Smooth muscle cell (in vitro differentiated cells): Measurements from ENCODE around the gene TMEM19. TPM values are rescaled to one million over a fixed set of nuclear protein-coding genes. Genes with fewer than 3 reads are reported as not detected.

Source experiments
- DNase-seq: peaks from one replicate; lab custom pipeline; 2025; ENCODE audit not compliant: unreplicated experiment; lab: John Stamatoyannopoulos, UW
- H2AFZ ChIP-seq: fragments of 200-600 bp; sonication (generic); 2 replicates; pipeline ENCODE4 v1.6.0; 2016; ENCODE audit warnings: antibody characterized with exemption, low read depth, mild to moderate bottlenecking
- H3F3A ChIP-seq: fragments of 200-600 bp; sonication (generic); 2 replicates; pipeline ENCODE4 v1.6.0; 2017; ENCODE audit warnings: antibody characterized with exemption, low read depth
- H3K27ac ChIP-seq: fragments of 200-600 bp; sonication (generic); 2 replicates; pipeline ENCODE4 v1.5.1; 2016; ENCODE audit warnings: low read depth, mild to moderate bottlenecking
- H3K27me3 ChIP-seq: fragments of 200-600 bp; sonication (generic); 2 replicates; pipeline ENCODE4 v1.6.1; 2016; ENCODE audit warnings: low read depth, mild to moderate bottlenecking
- H3K36me3 ChIP-seq: fragments of 200-600 bp; sonication (generic); 2 replicates; pipeline ENCODE4 v1.5.1; 2016; ENCODE audit warnings: low read depth
- H3K4me1 ChIP-seq: fragments of 200-600 bp; sonication (generic); 2 replicates; pipeline ENCODE4 v1.5.1; 2016; ENCODE audit warnings: low read depth
- H3K4me2 ChIP-seq: fragments of 200-600 bp; sonication (generic); 2 replicates; pipeline ENCODE4 v1.6.0; 2016; ENCODE audit warnings: mild to moderate bottlenecking
- H3K4me3 ChIP-seq: fragments of 200-600 bp; sonication (generic); 2 replicates; pipeline ENCODE4 v1.5.1; 2016; ENCODE audit warnings: mild to moderate bottlenecking
- H3K79me2 ChIP-seq: fragments of 200-600 bp; sonication (generic); 2 replicates; pipeline ENCODE4 v1.6.0; 2016; ENCODE audit warnings: low read depth, mild to moderate bottlenecking
- H3K9ac ChIP-seq: fragments of 200-600 bp; sonication (generic); 2 replicates; pipeline ENCODE4 v1.6.0; 2016; ENCODE audit warnings: low read depth
- H3K9me3 ChIP-seq: fragments of 200-600 bp; sonication (generic); replicated peaks from 2 replicates; pipeline ENCODE4 v1.5.1; 2016; ENCODE audit warnings: low read depth
- H4K20me1 ChIP-seq: fragments of 200-600 bp; sonication (generic); 2 replicates; pipeline ENCODE4 v1.6.0; 2016; ENCODE audit warnings: low read depth
- WGBS: methylation state at CpG from one replicate; pipeline ENCODE4 v1.1.7; 2016; ENCODE audit warnings: low lambda C conversion rate; 5-methylcytosine and 5-hydroxymethylcytosine counted together
- polyA plus RNA-seq: library from polyadenylated mRNA; unstranded; fragments of >200 nt; fragmentation: Nextera tagmentation; extraction: Ambion mirVana; gene quantifications from 2 replicates; pipeline ENCODE4 v1.2.1, GENCODE V29; 2016
- total RNA-seq: library from RNA; depleted of rRNA; stranded (reverse); fragments of >200 nt; gene quantifications from 2 replicates; pipeline ENCODE4 v1.2.3, GENCODE V29; 2014
- TF ChIP-seq, protein P1 (sequence below): fragments of 200-600 bp; sonication (generic); IDR thresholded peaks from 2 replicates; pipeline ENCODE4 v1.5.1; 2017; ENCODE audit warnings: borderline replicate concordance, mild to moderate bottlenecking, antibody characterized with exemption; ENCODE audit not compliant: insufficient read depth, poor library complexity, severe bottlenecking

Gene TMEM19
- total and polyA plus RNA-seq, 2 experiments from 2014 or later: 8.3 to 19.6 TPM

DNA sequence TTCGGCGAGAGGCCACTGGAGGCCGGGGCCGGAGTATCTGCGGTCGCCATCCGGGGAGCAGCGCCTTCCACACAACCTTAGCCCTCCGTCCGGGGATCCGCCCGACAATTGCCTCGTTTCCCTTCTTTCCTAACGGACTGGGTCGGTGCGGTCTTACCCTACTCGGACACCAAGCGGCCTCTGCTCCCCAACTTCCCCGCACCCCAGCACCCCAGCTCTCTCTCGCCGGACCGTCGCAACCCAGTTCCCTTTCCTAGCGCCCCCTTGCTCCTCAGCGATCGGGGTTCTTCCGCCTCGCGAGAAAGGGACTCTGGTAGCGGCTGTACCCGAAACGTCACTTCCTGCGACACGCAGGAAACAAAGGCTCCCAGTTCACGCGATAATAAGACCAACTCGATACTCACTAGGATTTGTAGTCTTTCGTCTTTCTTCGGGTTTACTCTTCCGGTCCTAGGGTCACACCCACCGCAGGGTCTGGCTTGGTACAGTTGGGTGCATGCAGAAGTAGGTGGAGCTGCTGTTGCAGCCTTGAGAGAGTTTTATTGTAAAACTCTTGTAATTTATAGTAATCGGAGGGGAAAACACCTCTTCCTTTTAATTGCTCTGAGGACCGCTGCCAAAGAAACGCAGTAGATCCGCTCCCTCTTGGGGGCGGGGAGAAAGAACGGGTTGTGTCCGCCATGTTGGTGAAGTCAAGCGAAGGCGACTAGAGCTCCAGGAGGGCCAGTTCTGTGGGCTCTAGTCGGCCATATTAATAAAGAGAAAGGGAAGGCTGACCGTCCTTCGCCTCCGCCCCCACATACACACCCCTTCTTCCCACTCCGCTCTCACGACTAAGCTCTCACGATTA, 22.1 kb upstream of the TMEM19 start, which contains the start of the genes THAP2 and ZFC3H1:
Gene THAP2 (plus strand): TSS at position 741 of the 850 bp plus-strand sequence. CDS start 209 bp downstream, outside the sequence.
Gene ZFC3H1 (minus strand): TSS at position 288 of the 850 bp plus-strand sequence. CDS start 238 bp downstream, at position 50.
- H3K4me3 ChIP-seq: peak within 1 kb of the TSS; percentile 96
- peak within 1 kb of the TSS; percentile 99 for H3K9ac ChIP-seq
- peaks cover 30% of the 10 kb centered on the region for H3K4me1 ChIP-seq
- DNase-seq: peak; percentile 84
- H3K4me2 ChIP-seq: peak within 1 kb of the TSS; percentile 97
- TF ChIP-seq, protein P1, sequence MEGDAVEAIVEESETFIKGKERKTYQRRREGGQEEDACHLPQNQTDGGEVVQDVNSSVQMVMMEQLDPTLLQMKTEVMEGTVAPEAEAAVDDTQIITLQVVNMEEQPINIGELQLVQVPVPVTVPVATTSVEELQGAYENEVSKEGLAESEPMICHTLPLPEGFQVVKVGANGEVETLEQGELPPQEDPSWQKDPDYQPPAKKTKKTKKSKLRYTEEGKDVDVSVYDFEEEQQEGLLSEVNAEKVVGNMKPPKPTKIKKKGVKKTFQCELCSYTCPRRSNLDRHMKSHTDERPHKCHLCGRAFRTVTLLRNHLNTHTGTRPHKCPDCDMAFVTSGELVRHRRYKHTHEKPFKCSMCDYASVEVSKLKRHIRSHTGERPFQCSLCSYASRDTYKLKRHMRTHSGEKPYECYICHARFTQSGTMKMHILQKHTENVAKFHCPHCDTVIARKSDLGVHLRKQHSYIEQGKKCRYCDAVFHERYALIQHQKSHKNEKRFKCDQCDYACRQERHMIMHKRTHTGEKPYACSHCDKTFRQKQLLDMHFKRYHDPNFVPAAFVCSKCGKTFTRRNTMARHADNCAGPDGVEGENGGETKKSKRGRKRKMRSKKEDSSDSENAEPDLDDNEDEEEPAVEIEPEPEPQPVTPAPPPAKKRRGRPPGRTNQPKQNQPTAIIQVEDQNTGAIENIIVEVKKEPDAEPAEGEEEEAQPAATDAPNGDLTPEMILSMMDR: peak; percentile 6
- peaks cover 7% of the 10 kb centered on the region for H3K36me3 ChIP-seq
- H4K20me1 ChIP-seq: peaks cover 39% of the 10 kb centered on the region
- H3K9me3 ChIP-seq: no peaks in the 10 kb centered on the region
- H3K27me3 ChIP-seq: no peaks in the 10 kb centered on the region
- under 1% methylated on average over 54 of the region's 57 CpGs for WGBS
- no peaks in the 10 kb centered on the region for H3F3A ChIP-seq
- peak within 1 kb of the TSS; percentile 95 for H2AFZ ChIP-seq
- peak within 1 kb of the TSS; percentile 98 for H3K27ac ChIP-seq
- H3K79me2 ChIP-seq: peaks cover 75% of the 10 kb centered on the region

DNA sequence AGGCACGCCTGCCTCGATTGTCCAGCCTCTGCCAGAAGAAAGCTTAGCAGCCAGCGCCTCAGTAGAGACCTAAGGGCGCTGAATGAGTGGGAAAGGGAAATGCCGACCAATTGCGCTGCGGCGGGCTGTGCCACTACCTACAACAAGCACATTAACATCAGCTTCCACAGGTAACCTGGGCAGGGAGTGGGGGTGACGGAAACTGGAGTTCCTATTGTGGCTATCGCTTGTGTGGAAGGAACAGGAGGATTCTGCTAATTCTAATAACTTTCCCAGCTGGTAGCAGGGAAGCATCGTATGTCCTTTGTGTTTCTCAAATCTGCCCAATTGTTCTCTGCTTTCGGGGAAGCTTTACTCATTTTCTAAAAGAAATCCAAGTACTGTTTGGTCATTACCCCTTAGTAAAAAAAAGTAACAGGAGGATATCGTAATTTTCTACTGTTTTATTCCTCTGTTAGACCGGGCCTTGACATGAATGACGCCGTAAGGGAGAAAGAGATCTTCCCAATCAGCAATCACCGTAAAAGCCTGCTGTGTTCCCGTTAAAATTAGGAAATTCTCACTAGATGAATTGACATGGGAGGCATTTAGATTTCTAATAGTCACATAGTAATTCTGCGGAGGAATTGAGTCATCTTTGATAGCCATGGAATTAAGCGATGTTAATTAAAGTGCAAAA, 21.3 kb upstream of the TMEM19 start:
- Histone ChIP-seq H3K27me3 (no peaks in the 10 kb centered on the region), H2AFZ (peak overlapping the region; percentile 95), H3K9me3 (no peaks in the 10 kb centered on the region), H3F3A (no peaks in the 10 kb centered on the region), H3K4me2 (peak overlapping the region; percentile 97), H3K79me2 (peaks cover 67% of the 10 kb centered on the region), H3K4me3 (peak overlapping the region; percentile 96), H3K4me1 (peaks cover 30% of the 10 kb centered on the region), H3K36me3 (peaks cover 3% of the 10 kb centered on the region), H3K27ac (peak overlapping the region; percentile 98), H3K9ac (peak overlapping the region; percentile 99), H4K20me1 (peaks cover 32% of the 10 kb centered on the region)
- 1% methylated on average over 20 of the region's 20 CpGs for WGBS
- no peak for DNase-seq
- TF ChIP-seq, protein P1: no peak

DNA sequence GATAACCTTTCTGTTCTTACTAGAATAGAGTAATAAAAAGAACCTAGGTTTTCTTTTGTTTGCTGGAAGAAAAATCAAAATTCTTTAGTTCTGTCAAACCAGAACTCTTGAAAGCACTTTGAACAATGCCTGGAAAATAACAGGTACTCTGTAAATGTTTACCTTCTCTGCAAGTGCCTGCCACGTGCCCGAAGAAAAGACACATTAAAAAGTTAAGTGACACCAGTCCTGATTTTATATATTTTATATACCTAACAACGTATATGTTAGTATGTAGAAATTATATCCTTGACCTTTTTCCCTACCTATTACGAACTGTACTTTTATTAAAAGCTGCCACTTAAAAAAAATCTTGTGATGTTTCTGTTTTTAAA, 20.8 kb upstream of the TMEM19 start:
- Histone ChIP-seq H3K27ac (peak overlapping the region; percentile 98), H3K79me2 (peaks cover 62% of the 10 kb centered on the region), H2AFZ (peak overlapping the region; percentile 95), H3K9ac (peak overlapping the region; percentile 99), H3K4me3 (peak overlapping the region; percentile 96), H4K20me1 (peaks cover 26% of the 10 kb centered on the region), H3K4me1 (peaks cover 30% of the 10 kb centered on the region), H3K9me3 (no peaks in the 10 kb centered on the region), H3K4me2 (peak overlapping the region; percentile 97), H3K36me3 (no peaks in the 10 kb centered on the region), H3F3A (no peaks in the 10 kb centered on the region), H3K27me3 (no peaks in the 10 kb centered on the region)
- DNase-seq: no peak
- TF ChIP-seq, protein P1: no peak
- 22% methylated on average over 4 of the region's 4 CpGs for WGBS
